HEK293T (cell line): ENCODE measurements around the gene GGCT.

Experiments
- ARNT ChIP-seq: fragments of 450-650 bp; IDR thresholded peaks from 2 replicates; pipeline ENCODE4 v1.6.1; 2017; ENCODE audit warnings: mild to moderate bottlenecking
- BHLHE40 ChIP-seq: fragments of 450-650 bp; IDR thresholded peaks from 2 replicates; pipeline ENCODE4 v1.6.1; 2016; ENCODE audit warnings: mild to moderate bottlenecking, moderate library complexity, borderline replicate concordance
- ELF4 ChIP-seq: fragments of 450-650 bp; IDR thresholded peaks from 2 replicates; pipeline ENCODE4 v1.6.1; 2017; ENCODE audit warnings: antibody characterized with exemption
- FOXA1 ChIP-seq: fragments of 450-650 bp; IDR thresholded peaks from 2 replicates; pipeline ENCODE4 v1.6.1; 2016; ENCODE audit warnings: mild to moderate bottlenecking
- FOXK2 ChIP-seq: fragments of 450-650 bp; IDR thresholded peaks from 2 replicates; pipeline ENCODE4 v1.6.1; 2016; ENCODE audit warnings: mild to moderate bottlenecking
- FOXM1 ChIP-seq: fragments of 450-650 bp; IDR thresholded peaks from 2 replicates; pipeline ENCODE4 v1.6.1; 2017; ENCODE audit warnings: mild to moderate bottlenecking, borderline replicate concordance
- L3MBTL2 ChIP-seq: fragments of 450-650 bp; conservative IDR thresholded peaks from 2 replicates; pipeline ENCODE4 v1.6.1; 2016; ENCODE audit warnings: mild to moderate bottlenecking
- NFRKB ChIP-seq: fragments of 450-650 bp; IDR thresholded peaks from 2 replicates; pipeline ENCODE4 v1.6.1; 2016; ENCODE audit warnings: mild to moderate bottlenecking, moderate library complexity
- SP1 ChIP-seq: fragments of 450-650 bp; IDR thresholded peaks from 2 replicates; pipeline ENCODE4 v1.6.1; 2017
- ZNF384 ChIP-seq: fragments of 450-650 bp; IDR thresholded peaks from 2 replicates; pipeline ENCODE4 v1.6.1; 2016
- TF ChIP-seq, protein P1 (sequence below): fragments of 450-650 bp; IDR thresholded peaks from 2 replicates; pipeline ENCODE4 v1.6.1; 2016

DNA sequence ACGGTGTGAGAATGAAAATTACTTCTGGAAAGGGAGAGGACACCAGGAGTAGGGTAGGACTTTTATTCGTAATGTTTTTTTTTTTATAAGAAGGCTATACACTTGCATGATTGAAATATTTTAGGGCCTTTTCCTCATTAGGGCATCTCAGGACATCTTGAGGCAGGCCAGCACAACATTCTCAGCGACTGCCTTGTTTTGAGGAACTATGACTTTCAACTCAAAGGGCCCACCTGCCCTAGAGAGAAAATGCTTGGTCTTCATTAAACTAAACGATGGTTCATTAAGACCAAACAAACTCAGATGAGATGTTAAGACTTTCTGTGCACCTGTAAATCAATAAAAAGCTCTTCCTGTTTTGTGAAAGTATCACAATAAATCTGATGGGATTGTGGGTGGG lies 37.4 kb downstream of the GGCT start:
- TF ChIP-seq, protein P1, sequence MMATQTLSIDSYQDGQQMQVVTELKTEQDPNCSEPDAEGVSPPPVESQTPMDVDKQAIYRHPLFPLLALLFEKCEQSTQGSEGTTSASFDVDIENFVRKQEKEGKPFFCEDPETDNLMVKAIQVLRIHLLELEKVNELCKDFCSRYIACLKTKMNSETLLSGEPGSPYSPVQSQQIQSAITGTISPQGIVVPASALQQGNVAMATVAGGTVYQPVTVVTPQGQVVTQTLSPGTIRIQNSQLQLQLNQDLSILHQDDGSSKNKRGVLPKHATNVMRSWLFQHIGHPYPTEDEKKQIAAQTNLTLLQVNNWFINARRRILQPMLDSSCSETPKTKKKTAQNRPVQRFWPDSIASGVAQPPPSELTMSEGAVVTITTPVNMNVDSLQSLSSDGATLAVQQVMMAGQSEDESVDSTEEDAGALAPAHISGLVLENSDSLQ: no peak
- TF ChIP-seq FOXK2: no peak
- TF ChIP-seq ELF4: no peak
- no peak for TF ChIP-seq SP1
- no peak for TF ChIP-seq BHLHE40
- no peak for TF ChIP-seq FOXM1
- TF ChIP-seq ARNT: no peak
- no peak for TF ChIP-seq L3MBTL2
- no peak for TF ChIP-seq NFRKB
- TF ChIP-seq ZNF384: no peak
- no peak for TF ChIP-seq FOXA1
